ENCODE measurements around the gene DAP3.
"Not testable (repeated sequence)": the region's sequence is repeated elsewhere in the genome, so short reads cannot be mapped to it uniquely, and the experiment has no call there.

DNA sequence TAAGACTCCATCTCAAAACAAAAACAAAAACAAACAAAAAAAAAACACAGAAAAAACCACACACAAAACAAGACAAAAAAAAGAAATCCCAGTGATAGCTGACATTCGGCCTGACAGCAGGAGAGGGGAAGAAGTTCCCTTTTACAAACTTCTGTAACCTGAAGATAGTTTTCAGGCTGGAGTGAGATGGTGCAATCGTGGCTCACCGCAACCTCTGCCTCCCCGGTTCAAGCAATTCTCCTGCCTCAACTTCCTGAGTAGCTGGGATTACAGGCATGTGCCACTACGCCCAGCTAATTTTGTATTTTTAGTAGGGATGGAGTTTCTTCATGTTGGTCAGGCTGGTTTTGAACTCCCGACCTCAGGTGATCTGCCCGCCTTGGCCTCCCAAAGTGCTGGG, 75.1 kb downstream of the DAP3 start:
- TF ChIP-seq, protein P1, sequence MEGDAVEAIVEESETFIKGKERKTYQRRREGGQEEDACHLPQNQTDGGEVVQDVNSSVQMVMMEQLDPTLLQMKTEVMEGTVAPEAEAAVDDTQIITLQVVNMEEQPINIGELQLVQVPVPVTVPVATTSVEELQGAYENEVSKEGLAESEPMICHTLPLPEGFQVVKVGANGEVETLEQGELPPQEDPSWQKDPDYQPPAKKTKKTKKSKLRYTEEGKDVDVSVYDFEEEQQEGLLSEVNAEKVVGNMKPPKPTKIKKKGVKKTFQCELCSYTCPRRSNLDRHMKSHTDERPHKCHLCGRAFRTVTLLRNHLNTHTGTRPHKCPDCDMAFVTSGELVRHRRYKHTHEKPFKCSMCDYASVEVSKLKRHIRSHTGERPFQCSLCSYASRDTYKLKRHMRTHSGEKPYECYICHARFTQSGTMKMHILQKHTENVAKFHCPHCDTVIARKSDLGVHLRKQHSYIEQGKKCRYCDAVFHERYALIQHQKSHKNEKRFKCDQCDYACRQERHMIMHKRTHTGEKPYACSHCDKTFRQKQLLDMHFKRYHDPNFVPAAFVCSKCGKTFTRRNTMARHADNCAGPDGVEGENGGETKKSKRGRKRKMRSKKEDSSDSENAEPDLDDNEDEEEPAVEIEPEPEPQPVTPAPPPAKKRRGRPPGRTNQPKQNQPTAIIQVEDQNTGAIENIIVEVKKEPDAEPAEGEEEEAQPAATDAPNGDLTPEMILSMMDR (conservative IDR thresholded peaks at IDR 0.05 in 1 of 2, IDR thresholded peaks at IDR 0.05 in 1 of 2; ENCODE audit: extremely low read depth in 1 of 2, insufficient read depth in 1 of 2, low read depth in 1 of 2, low read length in 2 of 2): not testable (repeated sequence)
- not testable (repeated sequence) for TF ChIP-seq EZH2 (IDR thresholded peaks at IDR 0.05; ENCODE audit: borderline replicate concordance, low read length)

All from mammary epithelial cell (primary cell).